CD1c-positive myeloid dendritic cell (primary cell): Measurements from ENCODE around the gene ZC3H12C.
"Not testable (repeated sequence)": the region's sequence is repeated elsewhere in the genome, so short reads cannot be mapped to it uniquely, and the experiment has no call there.

Experiments
- DNase-seq: peaks from one replicate; pipeline ENCODE4 v3.0.0-alpha.2; 2016; ENCODE audit errors: extremely low spot score

Gene ZC3H12C

GRCh38 chr11:110092515-110093406 is at the start of gene ZC3H12C:
TSS of gene ZC3H12C (plus strand) at chr11:110093392. CDS start at chr11:110093412, 20 bp downstream.
- peak; percentile 91 for DNase-seq

DNA sequence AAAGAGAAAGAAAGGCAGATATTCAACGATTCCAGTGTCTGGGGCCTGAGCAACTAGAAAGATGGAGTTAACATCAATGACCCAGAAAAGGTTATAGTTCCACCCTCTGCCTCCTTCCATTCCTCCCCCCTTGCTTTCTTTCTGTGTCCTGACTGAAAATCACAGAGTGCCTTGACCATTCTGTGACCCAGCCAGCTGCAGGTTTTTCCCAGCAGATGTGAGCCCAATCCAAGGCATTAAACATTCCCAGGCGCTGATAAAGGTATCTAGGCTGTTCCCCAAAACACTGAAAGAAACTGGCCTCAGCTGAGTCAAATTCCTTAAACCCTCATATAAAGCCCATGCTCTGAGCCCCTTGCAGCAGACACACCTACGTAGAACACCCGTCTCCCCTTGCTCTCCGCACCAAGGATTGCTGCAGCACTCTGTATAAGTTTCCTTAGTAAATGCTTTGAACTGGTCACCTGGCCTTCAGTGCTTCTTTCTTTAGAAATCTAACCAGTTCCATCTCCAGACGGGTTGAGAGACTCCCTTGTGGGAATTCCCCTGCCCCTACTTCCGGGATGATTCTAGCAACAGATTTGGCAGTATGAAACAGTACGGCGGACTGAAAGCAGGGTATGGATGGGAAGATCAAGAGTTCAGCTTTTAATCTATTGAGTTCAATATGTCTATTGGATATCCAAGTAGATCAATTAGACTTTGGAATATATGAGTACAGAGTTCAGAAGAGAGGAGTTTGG is 48.8 kb upstream of the ZC3H12C start:
- DNase-seq: no peak

DNA sequence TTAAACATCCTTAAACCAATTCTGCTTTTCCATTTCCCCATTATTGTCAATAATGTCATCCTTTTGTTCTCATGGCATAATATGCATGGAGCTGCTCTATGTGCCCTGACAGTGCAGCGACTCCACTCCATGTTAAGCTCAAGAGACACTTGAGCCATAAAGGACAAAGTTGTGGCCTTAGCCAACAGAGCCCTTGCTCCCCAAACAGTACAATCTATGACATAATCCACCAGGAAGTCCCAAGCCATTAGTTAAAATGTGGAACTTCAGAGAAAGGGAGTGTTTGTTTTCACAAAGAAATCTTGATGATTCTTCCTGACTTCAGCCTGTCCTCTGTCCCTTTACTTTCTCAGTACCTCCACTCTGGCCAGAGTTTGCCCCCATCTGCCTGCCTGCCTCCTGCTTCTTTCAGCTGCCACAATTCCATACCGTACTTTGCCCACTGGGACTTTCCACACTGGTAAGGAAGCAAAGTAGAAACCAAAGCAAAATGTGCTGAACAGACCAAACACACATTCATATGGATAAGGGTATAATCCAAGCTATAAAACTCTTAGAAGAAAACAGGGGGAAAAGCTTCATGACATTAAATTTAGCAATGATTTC is 46.3 kb upstream of the ZC3H12C start:
- no peak for DNase-seq

GRCh38 chr11:110049501-110050200 is 43.5 kb upstream of the ZC3H12C start:
- no peak for DNase-seq

- no peak for DNase-seq
These were observed 43.0 kb upstream of the ZC3H12C start for GRCh38 chr11:110050201-110050506.

- DNase-seq: no peak
These were observed 39.3 kb upstream of the ZC3H12C start for GRCh38 chr11:110053848-110054414.

GRCh38 chr11:110056956-110057355 is 36.2 kb upstream of the ZC3H12C start:
- no peak for DNase-seq

DNA sequence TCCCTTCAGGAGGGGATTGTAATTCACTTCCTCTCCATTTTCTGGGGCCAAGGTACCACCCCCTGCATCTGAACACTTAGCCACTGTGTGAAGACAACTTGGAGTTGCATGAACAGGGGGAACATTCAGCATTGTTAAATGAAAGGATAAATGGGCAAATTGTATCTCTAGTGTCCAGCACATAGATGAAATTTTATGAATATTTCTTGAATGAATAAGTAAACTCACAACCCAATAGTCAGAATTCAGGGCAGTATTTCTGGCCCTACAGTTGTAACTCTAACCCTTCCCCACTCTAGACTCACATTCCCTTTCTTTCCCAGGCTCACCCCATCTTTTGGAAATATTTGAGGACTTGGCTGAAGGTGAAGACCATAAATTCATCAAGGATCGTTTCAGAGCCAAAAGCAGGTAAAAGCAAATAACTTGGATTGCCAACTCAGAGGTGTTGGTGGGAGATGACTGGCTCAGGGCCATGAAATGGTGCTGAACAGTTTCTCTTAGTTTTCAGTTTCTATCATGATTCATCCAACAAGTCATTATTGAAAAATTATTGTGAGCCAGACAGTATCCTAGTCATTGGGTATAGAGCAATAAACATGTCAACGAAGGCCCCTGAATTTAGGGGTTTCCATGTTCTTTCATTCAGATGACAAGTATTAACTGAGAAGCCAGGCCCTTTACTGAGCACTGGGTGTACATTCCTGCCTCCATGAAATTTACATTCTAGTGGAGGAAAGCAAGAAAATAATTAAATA is 33.3 kb upstream of the ZC3H12C start:
- DNase-seq: no peak

GRCh38 chr11:110061296-110061695 is 31.9 kb upstream of the ZC3H12C start:
- no peak for DNase-seq

GRCh38 chr11:110062247-110062646 is 30.9 kb upstream of the ZC3H12C start:
- DNase-seq: no peak

DNA sequence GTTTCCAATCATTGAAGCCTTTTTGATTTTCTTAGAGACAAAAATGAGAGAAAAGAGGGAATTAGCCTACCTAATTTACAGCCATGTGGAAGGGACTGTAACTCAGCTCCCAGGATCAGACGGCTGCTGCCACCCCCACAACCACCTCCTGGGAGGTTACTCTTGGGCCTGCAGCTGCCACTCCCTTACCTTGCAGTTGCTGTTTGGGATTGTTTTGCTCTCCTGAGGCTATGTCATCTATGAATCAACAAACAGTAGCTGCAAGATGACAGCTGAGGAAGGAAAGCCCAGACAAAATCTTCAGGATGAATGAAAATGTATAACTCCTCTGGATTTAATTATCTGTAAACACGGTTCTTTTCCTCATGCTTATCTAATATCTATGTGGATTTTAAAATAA is 28.0 kb upstream of the ZC3H12C start:
- DNase-seq: no peak

DNA sequence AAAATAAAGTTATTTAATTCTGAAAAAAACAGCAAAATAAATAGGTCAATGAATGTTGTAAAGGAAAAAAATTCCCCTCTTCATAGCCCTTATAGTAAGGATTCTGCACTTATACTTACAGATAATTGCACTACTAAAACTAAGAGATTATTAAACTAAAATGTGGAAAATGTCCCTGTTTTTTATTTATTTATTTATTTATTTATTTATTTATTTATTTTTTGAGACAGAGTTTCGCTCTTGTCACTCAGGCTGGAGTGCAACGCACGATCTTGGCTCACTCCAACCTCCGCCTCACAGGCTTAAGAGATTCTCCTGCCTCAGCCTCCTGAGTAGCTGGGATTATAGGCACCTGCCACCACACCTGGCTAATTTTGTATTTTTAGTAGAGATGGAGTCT is 25.2 kb upstream of the ZC3H12C start:
- not testable (repeated sequence) for DNase-seq

GRCh38 chr11:110069158-110069737 is 23.9 kb upstream of the ZC3H12C start:
- peak; percentile 64 for DNase-seq

- no peak for DNase-seq
These were observed 23.0 kb upstream of the ZC3H12C start for GRCh38 chr11:110070176-110070575.

DNA sequence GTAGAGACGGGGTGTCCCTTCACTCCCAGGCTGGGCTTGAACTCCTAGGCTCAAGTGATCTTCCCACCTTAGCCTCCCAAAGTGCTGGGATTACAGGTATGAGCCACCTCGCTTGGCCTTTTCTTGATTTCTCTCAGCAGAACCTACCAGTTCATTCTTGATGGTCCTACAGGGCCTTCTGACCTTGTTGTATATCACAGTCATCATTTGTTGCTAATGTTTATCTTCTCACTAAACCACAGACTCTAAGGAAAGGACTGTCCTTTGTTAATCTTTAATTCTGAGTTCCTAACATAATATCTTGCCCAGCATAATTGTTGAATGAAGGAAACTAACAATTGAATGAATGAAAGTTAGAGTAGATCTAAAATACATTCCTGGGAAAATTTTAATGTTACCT is 22.0 kb upstream of the ZC3H12C start:
- DNase-seq: no peak

GRCh38 chr11:110072930-110073329 is 20.3 kb upstream of the ZC3H12C start:
- peak; percentile 36 for DNase-seq

- no peak for DNase-seq
These were observed 18.7 kb upstream of the ZC3H12C start for GRCh38 chr11:110074499-110074898.

- no peak for DNase-seq
These were observed 17.9 kb upstream of the ZC3H12C start for GRCh38 chr11:110075105-110075846.

DNA sequence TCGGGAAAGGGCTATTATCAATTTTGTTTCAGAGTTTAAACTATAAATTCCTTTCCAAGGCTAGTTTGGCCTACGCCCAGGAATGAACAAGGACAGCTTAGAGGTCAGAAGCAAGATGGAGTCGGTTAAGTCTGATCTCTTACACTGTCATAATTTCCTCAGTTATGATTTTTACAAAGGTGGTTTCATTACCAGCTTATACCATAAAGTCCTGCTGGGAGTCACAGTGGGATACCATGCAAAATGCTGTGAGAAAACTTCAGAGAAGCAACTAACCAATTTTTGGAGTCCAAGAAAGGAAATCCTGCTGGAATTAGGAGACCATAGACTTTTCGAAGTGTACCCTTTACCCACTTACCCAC is 17.4 kb upstream of the ZC3H12C start:
- DNase-seq: no peak

- DNase-seq: no peak
These were observed 16.7 kb upstream of the ZC3H12C start for GRCh38 chr11:110076371-110076965.
